Progenitor cell of endocrine pancreas (in vitro differentiated cells): ENCODE data around the gene ZPR1. TPM values are rescaled to one million over a fixed set of nuclear protein-coding genes. Genes with fewer than 3 reads are reported as not detected.
A peak's percentile ranks its signal among the peaks of the same experiment; 100 is the strongest.

Experiments used
- DNase-seq: peaks from one replicate; pipeline ENCODE4 v3.0.0; 2021; ENCODE audit warnings: low spot score; ENCODE audit not compliant: unreplicated experiment
- H3K27ac Mint-ChIP-seq: 2 replicates; pipeline ENCODE4 v1.8.0; 2021; ENCODE audit warnings: mild to moderate bottlenecking, moderate library complexity, mixed read lengths
- H3K27me3 Mint-ChIP-seq: 2 replicates; pipeline ENCODE4 v1.8.0; 2021; ENCODE audit warnings: mixed read lengths
- H3K36me3 Mint-ChIP-seq: 2 replicates; pipeline ENCODE4 v1.8.0; 2022; ENCODE audit warnings: mixed read lengths; ENCODE audit not compliant: insufficient read depth
- H3K4me1 Mint-ChIP-seq: 2 replicates; pipeline ENCODE4 v1.8.0; 2021; ENCODE audit warnings: low read depth, mixed read lengths
- H3K4me3 Mint-ChIP-seq: 2 replicates; pipeline ENCODE4 v1.8.0; 2021; ENCODE audit warnings: low read depth, mild to moderate bottlenecking, moderate library complexity, mixed read lengths
- H3K9me3 Mint-ChIP-seq: 2 replicates; pipeline ENCODE4 v1.8.0; 2021; ENCODE audit warnings: low read depth, mixed read lengths
- CTCF ChIP-seq: fragments of 200-600 bp; sonication (generic); IDR thresholded peaks from one replicate; pipeline ENCODE4 v1.5.0; 2021; ENCODE audit warnings: antibody characterized with exemption, mild to moderate bottlenecking; ENCODE audit not compliant: unreplicated experiment
- total RNA-seq: library from RNA; stranded (reverse); gene quantifications from 2 replicates; pipeline ENCODE4 v1.2.1, GENCODE V29; 2021

ZPR1 gene
- total RNA-seq, 1 donor from 2014 or later: 48.6 TPM

DNA sequence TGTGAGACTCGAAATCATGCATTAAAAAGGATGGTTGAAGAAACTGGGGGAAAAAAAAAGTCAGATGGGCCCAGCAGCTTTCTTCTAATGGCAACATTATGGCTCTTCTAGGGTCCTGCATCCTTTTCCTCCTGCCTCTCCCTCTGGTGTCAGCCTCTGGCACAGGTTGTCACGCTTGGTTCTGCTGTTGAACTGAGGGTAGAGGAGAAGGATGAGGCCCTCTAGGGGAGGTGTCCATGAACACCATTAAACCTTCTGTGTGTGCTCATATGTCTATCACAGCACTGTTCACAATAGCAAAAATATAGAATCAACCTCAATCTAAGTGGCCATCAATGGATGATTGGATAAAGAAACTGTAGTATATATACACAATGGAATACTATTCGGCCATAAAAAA, 51.1 kb downstream of the ZPR1 start:
- no peaks in the 10 kb centered on the region for H3K9me3 Mint-ChIP-seq
- no peak for DNase-seq
- peaks cover 1% of the 10 kb centered on the region for H3K36me3 Mint-ChIP-seq
- TF ChIP-seq CTCF: no peak
- H3K27me3 Mint-ChIP-seq: peaks cover 5% of the 10 kb centered on the region
- H3K4me1 Mint-ChIP-seq: peaks cover 3% of the 10 kb centered on the region
- no peak overlapping the region for H3K27ac Mint-ChIP-seq
- H3K4me3 Mint-ChIP-seq: no peak overlapping the region

GRCh38 chr11:116733969-116734508, 53.8 kb downstream of the ZPR1 start:
- TF ChIP-seq CTCF: no peak
- Mint-ChIP-seq H3K4me1 (peaks cover 3% of the 10 kb centered on the region), H3K27me3 (peaks cover 16% of the 10 kb centered on the region), H3K27ac (no peak overlapping the region), H3K36me3 (peaks cover 1% of the 10 kb centered on the region), H3K4me3 (no peak overlapping the region), H3K9me3 (no peaks in the 10 kb centered on the region)
- DNase-seq: no peak

GRCh38 chr11:116733043-116733755, 54.6 kb downstream of the ZPR1 start:
- H3K27me3 Mint-ChIP-seq: peaks cover 22% of the 10 kb centered on the region
- H3K4me3 Mint-ChIP-seq: no peak overlapping the region
- TF ChIP-seq CTCF: no peak
- H3K36me3 Mint-ChIP-seq: peaks cover 1% of the 10 kb centered on the region
- H3K9me3 Mint-ChIP-seq: no peaks in the 10 kb centered on the region
- no peak overlapping the region for H3K27ac Mint-ChIP-seq
- H3K4me1 Mint-ChIP-seq: peaks cover 3% of the 10 kb centered on the region
- DNase-seq: no peak

- peak; percentile 50 for DNase-seq
- peaks cover 29% of the 10 kb centered on the region for H3K27me3 Mint-ChIP-seq
- peak; percentile 79 for TF ChIP-seq CTCF
- peaks cover 1% of the 10 kb centered on the region for H3K36me3 Mint-ChIP-seq
- H3K27ac Mint-ChIP-seq: no peak overlapping the region
- H3K4me3 Mint-ChIP-seq: peak overlapping the region; percentile 67
- H3K9me3 Mint-ChIP-seq: no peaks in the 10 kb centered on the region
- peaks cover 3% of the 10 kb centered on the region for H3K4me1 Mint-ChIP-seq
Measured at GRCh38 chr11:116732271-116733042, 55.4 kb downstream of the ZPR1 start.

GRCh38 chr11:116731821-116732220, 56.0 kb downstream of the ZPR1 start:
- H3K27me3 Mint-ChIP-seq: peaks cover 30% of the 10 kb centered on the region
- H3K9me3 Mint-ChIP-seq: no peaks in the 10 kb centered on the region
- H3K27ac Mint-ChIP-seq: no peak overlapping the region
- no peak for DNase-seq
- no peak overlapping the region for H3K4me3 Mint-ChIP-seq
- H3K36me3 Mint-ChIP-seq: peaks cover 1% of the 10 kb centered on the region
- TF ChIP-seq CTCF: no peak
- H3K4me1 Mint-ChIP-seq: peaks cover 3% of the 10 kb centered on the region
